Natural killer cell (primary cell): Measurements from ENCODE around the gene ETFBKMT. TPM values are rescaled to one million over a fixed set of nuclear protein-coding genes. Genes with fewer than 3 reads are reported as not detected.

ENCODE experiments used
- ATAC-seq, 3 donors: fragments of 150-1000 bp in 2 of 3; fragments of 200-7000 bp in 1 of 3; cut with Tn5 transposase; 1 replicate in 1 of 3; 2 replicates in 2 of 3; pipeline ENCODE4 v1.10.0; 2021; ENCODE audit warnings: mild to moderate bottlenecking in 2 of 3, moderate library complexity in 2 of 3
- DNase-seq, 2 donors: peaks; one replicate each; pipeline versions ENCODE4 v3.0.0 to v3.0.0-alpha.2; 2013 to 2021; ENCODE audit warnings: mixed read lengths in 1 of 2
- H3K27ac ChIP-seq: one replicate; pipeline ENCODE4 v1.5.1; 2013; ENCODE audit warnings: mild to moderate bottlenecking, low read length
- H3K27me3 ChIP-seq: one replicate; pipeline ENCODE4 v1.6.1; 2013; ENCODE audit warnings: low read length; ENCODE audit not compliant: control insufficient read depth, insufficient read depth
- H3K36me3 ChIP-seq: one replicate; pipeline ENCODE4 v1.6.1; 2013; ENCODE audit warnings: low read length; ENCODE audit not compliant: control insufficient read depth, insufficient read depth
- H3K4me1 ChIP-seq: one replicate; pipeline ENCODE4 v1.6.1; 2013; ENCODE audit warnings: low read length; ENCODE audit not compliant: control insufficient read depth, insufficient read depth
- H3K4me3 ChIP-seq: one replicate; pipeline ENCODE4 v1.5.1; 2013; ENCODE audit warnings: low read length
- H3K9me3 ChIP-seq: one replicate; pipeline ENCODE4 v1.6.1; 2013; ENCODE audit warnings: low read length; ENCODE audit not compliant: control insufficient read depth, insufficient read depth
- H3K27ac Mint-ChIP-seq, 2 donors: one replicate each; pipeline ENCODE4 v1.8.0; 2022; ENCODE audit warnings: mild to moderate bottlenecking in 2 of 2, mixed read lengths in 2 of 2, moderate library complexity in 1 of 2
- H3K27me3 Mint-ChIP-seq, 2 donors: one replicate each; pipeline ENCODE4 v1.8.0; 2022; ENCODE audit warnings: low read depth in 2 of 2, mixed read lengths in 2 of 2
- H3K36me3 Mint-ChIP-seq: one replicate; pipeline ENCODE4 v1.8.0; 2022; ENCODE audit warnings: mixed read lengths
- H3K4me1 Mint-ChIP-seq, 2 donors: one replicate each; pipeline ENCODE4 v1.8.0; 2022; ENCODE audit warnings: mixed read lengths in 2 of 2
- H3K4me3 Mint-ChIP-seq: one replicate; pipeline ENCODE4 v1.8.0; 2022; ENCODE audit warnings: mild to moderate bottlenecking, moderate library complexity, mixed read lengths
- H3K9me3 Mint-ChIP-seq, 2 donors: one replicate each; pipeline ENCODE4 v1.8.0; 2022; ENCODE audit warnings: mixed read lengths in 2 of 2
- WGBS: methylation state at CpG from one replicate; pipeline ENCODE4 v1.1.7; 2013; ENCODE audit warnings: missing lambda C conversion rate; ENCODE audit not compliant: insufficient coverage; 5-methylcytosine and 5-hydroxymethylcytosine counted together
- intact Hi-C: fragments of 100-400 bp; cut with micrococcal nuclease; formaldehyde crosslinking; loops from one replicate; pipeline ENCODE4 v1.14.2; 2022
- total RNA-seq, 4 donors: library from RNA; stranded (reverse); fragments of 120-200 nt in 1 of 4; gene quantifications; one replicate each; pipeline versions ENCODE4 v1.2.3 to v1.2.4, GENCODE V29; 2013 to 2022
- TF ChIP-seq, protein P1 (sequence below): fragments of 200-600 bp; IDR thresholded peaks from one replicate; pipeline ENCODE4 v1.8.0; 2022; ENCODE audit warnings: antibody characterized with exemption

Gene ETFBKMT
- total RNA-seq, 3 donors from 2014 or later (not counting 1 experiment from before 2014, with no cell fraction given) = 1.2 to 1.9 (median 1.2) TPM

GRCh38 chr12:31710021-31710818 is 50.7 kb downstream of the ETFBKMT start:
- H3K27ac Mint-ChIP-seq = no peak overlapping the region
- peaks cover 2 to 13% of the 10 kb centered on the region in 2 donors for H3K9me3 Mint-ChIP-seq
- peaks cover 6 to 11% of the 10 kb centered on the region in 2 donors for H3K4me1 Mint-ChIP-seq
- peaks cover 2% of the 10 kb centered on the region for H3K36me3 ChIP-seq
- TF ChIP-seq, protein P1, sequence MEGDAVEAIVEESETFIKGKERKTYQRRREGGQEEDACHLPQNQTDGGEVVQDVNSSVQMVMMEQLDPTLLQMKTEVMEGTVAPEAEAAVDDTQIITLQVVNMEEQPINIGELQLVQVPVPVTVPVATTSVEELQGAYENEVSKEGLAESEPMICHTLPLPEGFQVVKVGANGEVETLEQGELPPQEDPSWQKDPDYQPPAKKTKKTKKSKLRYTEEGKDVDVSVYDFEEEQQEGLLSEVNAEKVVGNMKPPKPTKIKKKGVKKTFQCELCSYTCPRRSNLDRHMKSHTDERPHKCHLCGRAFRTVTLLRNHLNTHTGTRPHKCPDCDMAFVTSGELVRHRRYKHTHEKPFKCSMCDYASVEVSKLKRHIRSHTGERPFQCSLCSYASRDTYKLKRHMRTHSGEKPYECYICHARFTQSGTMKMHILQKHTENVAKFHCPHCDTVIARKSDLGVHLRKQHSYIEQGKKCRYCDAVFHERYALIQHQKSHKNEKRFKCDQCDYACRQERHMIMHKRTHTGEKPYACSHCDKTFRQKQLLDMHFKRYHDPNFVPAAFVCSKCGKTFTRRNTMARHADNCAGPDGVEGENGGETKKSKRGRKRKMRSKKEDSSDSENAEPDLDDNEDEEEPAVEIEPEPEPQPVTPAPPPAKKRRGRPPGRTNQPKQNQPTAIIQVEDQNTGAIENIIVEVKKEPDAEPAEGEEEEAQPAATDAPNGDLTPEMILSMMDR = no peak
- H3K4me3 ChIP-seq = no peak overlapping the region
- ATAC-seq (no peak), DNase-seq (no peak)
- no peaks in the 10 kb centered on the region for H3K27me3 ChIP-seq
- intact Hi-C loops = no loop called here
- H3K9me3 ChIP-seq = peaks cover 11% of the 10 kb centered on the region
- H3K4me1 ChIP-seq = no peaks in the 10 kb centered on the region
- H3K27ac ChIP-seq = no peak overlapping the region
- H3K4me3 Mint-ChIP-seq = no peak overlapping the region
- no peaks in the 10 kb centered on the region for H3K27me3 Mint-ChIP-seq
- peaks cover 23% of the 10 kb centered on the region for H3K36me3 Mint-ChIP-seq
- WGBS = 75% methylated on average over 2 of the region's 3 CpGs

DNA sequence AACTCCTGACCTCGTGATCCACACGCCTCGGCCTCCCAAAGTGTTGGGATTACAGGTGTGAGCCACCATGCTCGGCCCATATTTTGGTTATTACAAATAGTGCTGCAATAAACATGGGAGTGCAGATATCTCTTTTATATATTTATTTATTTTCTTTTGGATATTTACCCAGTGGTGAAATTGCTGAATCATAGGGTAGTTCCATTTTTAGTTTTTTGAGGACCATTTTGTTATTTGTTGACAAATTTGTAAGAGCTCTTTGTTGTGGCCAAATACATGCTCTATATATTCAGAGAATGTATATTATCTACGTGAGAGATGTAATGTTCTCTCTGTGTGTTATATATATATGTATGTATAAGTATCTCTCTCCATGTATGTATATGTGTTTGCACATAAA is 53.4 kb downstream of the ETFBKMT start:
- no peaks in the 10 kb centered on the region for H3K27me3 ChIP-seq
- no peak overlapping the region for H3K4me3 Mint-ChIP-seq
- peaks cover 2% of the 10 kb centered on the region for H3K36me3 ChIP-seq
- no peak overlapping the region for H3K4me3 ChIP-seq
- TF ChIP-seq, protein P1 = no peak
- H3K27me3 Mint-ChIP-seq = peaks cover 5 to 11% of the 10 kb centered on the region in 2 donors
- no peak overlapping the region for H3K27ac Mint-ChIP-seq
- peaks cover 28% of the 10 kb centered on the region for H3K36me3 Mint-ChIP-seq
- peaks cover under 1 to 9% of the 10 kb centered on the region in 2 donors for H3K9me3 Mint-ChIP-seq
- H3K27ac ChIP-seq = no peak overlapping the region
- intact Hi-C loops = no loop called here
- DNase-seq = no peak
- no peak for ATAC-seq
- WGBS = 95% methylated on average over 3 of the region's 5 CpGs
- no peaks in the 10 kb centered on the region for H3K4me1 ChIP-seq
- H3K9me3 ChIP-seq = peaks cover 11% of the 10 kb centered on the region
- H3K4me1 Mint-ChIP-seq = peaks cover 10 to 17% of the 10 kb centered on the region in 2 donors

DNA sequence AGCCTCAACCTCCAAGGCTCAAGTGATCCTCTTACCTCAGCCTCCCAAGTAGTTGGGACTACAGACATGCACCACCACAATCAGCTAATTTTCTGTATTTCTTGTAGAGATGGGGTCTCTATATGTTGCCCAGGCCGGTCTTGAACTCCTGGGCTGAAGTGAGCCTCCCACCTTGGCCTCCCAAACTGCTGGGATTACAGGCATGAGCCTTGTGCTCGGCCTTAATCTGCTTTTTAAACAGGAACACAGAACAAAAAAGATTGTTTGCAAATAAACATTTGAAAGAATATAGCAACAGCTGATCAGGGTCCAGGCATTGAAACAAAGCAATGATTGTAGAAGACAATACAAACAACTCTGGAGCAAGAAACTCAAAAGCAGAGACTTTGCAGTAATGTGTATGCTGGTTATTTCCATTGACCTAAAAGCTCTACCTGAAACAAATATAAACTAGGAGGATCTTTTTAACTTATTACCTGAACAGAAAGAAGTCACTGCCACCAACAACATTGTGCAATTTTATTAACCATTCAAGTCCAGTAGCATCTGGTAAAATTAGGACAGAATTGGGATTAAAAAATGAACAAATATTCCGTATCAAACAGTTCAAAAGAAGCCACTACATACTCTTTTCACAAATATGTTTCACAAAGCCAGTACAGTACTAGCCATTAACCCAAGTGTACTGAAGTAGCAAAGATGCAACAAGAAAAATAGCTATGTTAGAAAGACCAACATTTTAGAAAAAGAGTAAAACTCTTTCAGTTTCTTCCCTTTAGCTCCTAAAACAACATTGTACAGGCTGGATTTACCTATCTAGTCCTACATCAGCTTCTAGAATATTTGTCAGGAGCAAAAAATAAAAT is 55.2 kb downstream of the ETFBKMT start:
- WGBS = 92% methylated on average over 2 of the region's 3 CpGs
- no peaks in the 10 kb centered on the region for H3K9me3 ChIP-seq
- Mint-ChIP-seq H3K9me3 (peaks cover 0 to 3% of the 10 kb centered on the region in 2 donors), H3K4me1 (peaks cover 10 to 25% of the 10 kb centered on the region in 2 donors), H3K27ac (peak overlapping the region in 1 of 2 donors; percentile 22), H3K27me3 (peaks cover 8 to 21% of the 10 kb centered on the region in 2 donors), H3K4me3 (no peak overlapping the region), H3K36me3 (peaks cover 19% of the 10 kb centered on the region)
- ATAC-seq = no peak
- no peaks in the 10 kb centered on the region for H3K27me3 ChIP-seq
- no peak for DNase-seq
- peaks cover 4% of the 10 kb centered on the region for H3K4me1 ChIP-seq
- H3K36me3 ChIP-seq = no peaks in the 10 kb centered on the region
- H3K4me3 ChIP-seq = no peak overlapping the region
- intact Hi-C loops = no loop called here
- peak overlapping the region; percentile 1 for H3K27ac ChIP-seq
- TF ChIP-seq, protein P1 = no peak
